Suprapubic skin (tissue), 4 donors: Measurements from ENCODE around the gene ALPI. TPM values are rescaled to one million over a fixed set of nuclear protein-coding genes. Genes with fewer than 3 reads are reported as not detected.

Experiments used
- DNase-seq, 2 donors: peaks; one replicate each; pipeline ENCODE4 v3.0.0-alpha.2; 2019; ENCODE audit warnings: low spot score in 2 of 2
- H3K27ac ChIP-seq: fragments of 200-600 bp; sonication (generic); one replicate; pipeline ENCODE4 v1.5.1; 2019
- H3K27me3 ChIP-seq: fragments of 200-600 bp; sonication (generic); one replicate; pipeline ENCODE4 v1.5.1; 2019
- H3K36me3 ChIP-seq: fragments of 200-600 bp; sonication (generic); one replicate; pipeline ENCODE4 v1.5.1; 2019
- H3K4me1 ChIP-seq: fragments of 200-600 bp; sonication (generic); one replicate; pipeline ENCODE4 v1.5.1; 2019
- H3K4me3 ChIP-seq: fragments of 200-600 bp; sonication (generic); one replicate; pipeline ENCODE4 v1.5.1; 2019; ENCODE audit warnings: mild to moderate bottlenecking
- H3K9me3 ChIP-seq: fragments of 200-600 bp; sonication (generic); one replicate; pipeline ENCODE4 v1.5.1; 2019
- CTCF ChIP-seq, 2 donors: fragments of 200-600 bp in 1 of 2; fragments of 450-650 bp in 1 of 2; sonication (generic) in 1 of 2; IDR thresholded peaks; one replicate each; pipeline ENCODE4 v1.5.1; 2016 to 2019; ENCODE audit warnings: antibody characterized with exemption in 2 of 2, mild to moderate bottlenecking in 1 of 2, moderate library complexity in 1 of 2
- EP300 ChIP-seq: sonication (generic); formaldehyde crosslinking; IDR thresholded peaks from one replicate; pipeline ENCODE4 v1.6.1; 2017; ENCODE audit warnings: antibody characterized with exemption
- POLR2A ChIP-seq, 2 donors: fragments of 450-650 bp; IDR thresholded peaks; one replicate each; pipeline ENCODE4 v1.6.1; 2017; ENCODE audit warnings: antibody characterized with exemption in 2 of 2, mild to moderate bottlenecking in 2 of 2, moderate library complexity in 2 of 2
- POLR2AphosphoS5 ChIP-seq, 3 donors: sonication (generic); formaldehyde crosslinking; IDR thresholded peaks; one replicate each; pipeline ENCODE4 v1.6.1; 2017; ENCODE audit warnings: antibody characterized with exemption in 3 of 3
- WGBS: methylation state at CpG from one replicate; pipeline ENCODE4 v1.1.5; 2018; 5-methylcytosine and 5-hydroxymethylcytosine counted together
- total RNA-seq, 4 donors: library from RNA; depleted of rRNA; stranded (reverse); fragments of >200 nt; gene quantifications; one replicate each; pipeline ENCODE4 v1.1.0, GENCODE V29; 2016

Gene ALPI
- total RNA-seq, 4 donors from 2014 or later: not detected

- H3K9me3 ChIP-seq: no peaks in the 10 kb centered on the region
- H3K4me3 ChIP-seq: no peak overlapping the region
- no peak overlapping the region for H3K27ac ChIP-seq
- H3K36me3 ChIP-seq: no peaks in the 10 kb centered on the region
- H3K4me1 ChIP-seq: peaks cover 19% of the 10 kb centered on the region
- TF ChIP-seq CTCF (IDR thresholded peaks at IDR 0.05) (no peak), POLR2AphosphoS5 (IDR thresholded peaks at IDR 0.05) (no peak), EP300 (no peak), POLR2A (IDR thresholded peaks at IDR 0.05) (no peak)
- no peak for DNase-seq
- WGBS: 92% methylated on average over 2 of the region's 4 CpGs
- H3K27me3 ChIP-seq: peaks cover 77% of the 10 kb centered on the region
These were observed 50.8 kb downstream of the ALPI start for GRCh38 chr2:232506709-232507108.

GRCh38 chr2:232508251-232508650, 52.3 kb downstream of the ALPI start:
- Histone ChIP-seq H3K27me3 (peaks cover 64% of the 10 kb centered on the region), H3K4me3 (no peak overlapping the region), H3K36me3 (no peaks in the 10 kb centered on the region), H3K9me3 (no peaks in the 10 kb centered on the region), H3K4me1 (peaks cover 8% of the 10 kb centered on the region), H3K27ac (no peak overlapping the region)
- 67% methylated on average over 1 of the region's 7 CpGs for WGBS
- no peak for DNase-seq
- TF ChIP-seq POLR2AphosphoS5 (IDR thresholded peaks at IDR 0.05): no peak
- TF ChIP-seq POLR2A (IDR thresholded peaks at IDR 0.05): no peak
- no peak for TF ChIP-seq CTCF (IDR thresholded peaks at IDR 0.05)
- no peak for TF ChIP-seq EP300

Other genes starting within 250 kb of the ALPI start
- gene ALPP, start 77.4 kb upstream of the ALPI start, total RNA-seq: not detected
- not detected for gene ALPG, start 49.3 kb upstream of the ALPI start, total RNA-seq
- gene ECEL1, start 31.7 kb downstream of the ALPI start, total RNA-seq: under 1 TPM in 2 of 4 donors, not detected in 2; 0.68 to 0.83 TPM
- not detected for gene PRSS56, start 64.2 kb downstream of the ALPI start, total RNA-seq
- not detected for gene CHRND, start 70.0 kb downstream of the ALPI start, total RNA-seq
- gene CHRNG, start 83.5 kb downstream of the ALPI start, total RNA-seq: not detected
- gene TIGD1, start 94.4 kb downstream of the ALPI start, total RNA-seq: 10 to 100 TPM in 1 of 4 donors, 1 to 10 TPM in 3; 4.6 to 16.3 (median 7.9) TPM
- gene EIF4E2, start 94.5 kb downstream of the ALPI start, total RNA-seq: 10 to 100 TPM; 26.6 to 54.2 (median 34.1) TPM
- gene EFHD1, start 177.5 kb downstream of the ALPI start, total RNA-seq: 10 to 100 TPM in 3 of 4 donors, 1 to 10 TPM in 1; 4.2 to 18.4 (median 16.6) TPM
- 100 to 1,000 TPM in 1 of 4 donors, 10 to 100 TPM in 3; 69.0 to 208 (median 80.4) TPM for gene GIGYF2, start 241.2 kb downstream of the ALPI start, total RNA-seq